K562 (cell line): ENCODE results near the gene LAMA4. TPM values are rescaled to one million over a fixed set of nuclear protein-coding genes. Genes with fewer than 3 reads are reported as not detected.

Experiments used
- ATAC-seq: fragments of 200-7000 bp; cut with Tn5 transposase; 3 replicates; pipeline ENCODE4 v1.9.1; 2020; ENCODE audit warnings: moderate library complexity
- BruUV-seq: library from RNA; stranded (reverse); fragments of 400-500 nt; replicated peaks from 2 replicates; lab custom pipeline; 2021; lab: Mats Ljungman, UMichigan
- CTCF ChIA-PET: fragments of 300-600 bp; formaldehyde crosslinking; extraction: SDS; loops from one replicate; lab custom pipeline; 2021; ENCODE audit warnings: low intra/inter-chr PET ratio; lab: Yijun Ruan, JAX
- POLR2A ChIA-PET: fragments of 300-600, 350-650 bp; sonication (Branson Sonifier 250); formaldehyde crosslinking; extraction: SDS; loops from one replicate; lab custom pipeline; 2021; ENCODE audit warnings: antibody characterized with exemption, inconsistent platforms; lab: Yijun Ruan, JAX
- DNase-seq, 4 experiments: peaks; one replicate each; pipeline versions ENCODE4 v3.0.0 to v3.0.0-alpha.2; 2011 to 2018; ENCODE audit warnings: low spot score in 3 of 4, mixed read lengths in 3 of 4; ENCODE audit errors: extremely low read depth in 1 of 4
- FAIRE-seq: peaks from 2 replicates; lab custom pipeline; 2011; peaks lifted over from hg19 to GRCh38; lab: Jason Lieb, UNC
- H2AFZ ChIP-seq: 2 replicates; pipeline ENCODE4 v1.6.0; 2011; ENCODE audit warnings: low read depth, low read length, control low read depth, inconsistent platforms
- H3K27ac ChIP-seq: fragments of 200-600 bp; 3 replicates; pipeline ENCODE4 v1.8.0; 2011; ENCODE audit warnings: low read depth, mild to moderate bottlenecking, control low read depth, inconsistent platforms, low read length, moderate library complexity, mixed read lengths; ENCODE audit errors: extremely low read depth
- H3K27me3 ChIP-seq, 2 experiments: fragments of 300-600 bp in 1 of 2; 2 replicates in 1 of 2; 3 replicates in 1 of 2; pipeline versions ENCODE4 v1.6.0 to v1.8.0; 2011; ENCODE audit warnings: inconsistent platforms in 2 of 2, low read length in 2 of 2, mild to moderate bottlenecking in 1 of 2, mixed read lengths in 1 of 2, moderate library complexity in 1 of 2; ENCODE audit not compliant: control insufficient read depth in 2 of 2, insufficient read depth in 2 of 2
- H3K36me3 ChIP-seq: fragments of 300-600 bp; 3 replicates; pipeline ENCODE4 v1.8.0; 2011; ENCODE audit warnings: mild to moderate bottlenecking, low read length, inconsistent platforms; ENCODE audit not compliant: control insufficient read depth, insufficient read depth
- H3K4me1 ChIP-seq, 2 experiments: fragments of 200-600 bp in 1 of 2; replicated peaks in 1 of 2; 2 replicates in 1 of 2; 3 replicates in 1 of 2; pipeline versions ENCODE4 v1.5.1 to v1.8.0; 2011; ENCODE audit warnings: inconsistent platforms in 2 of 2, low read length in 2 of 2, mild to moderate bottlenecking in 1 of 2, mixed read lengths in 1 of 2, moderate library complexity in 1 of 2; ENCODE audit not compliant: control insufficient read depth in 2 of 2, insufficient read depth in 2 of 2
- H3K4me2 ChIP-seq: 2 replicates; pipeline ENCODE4 v1.6.1; 2011; ENCODE audit warnings: low read length, control low read depth, inconsistent platforms, mixed read lengths; ENCODE audit not compliant: insufficient read depth
- H3K4me3 ChIP-seq: fragments of 200-600 bp; sonication (generic), shearing (Covaris generic); 2 replicates; pipeline ENCODE4 v1.5.1; 2016; ENCODE audit warnings: control low read depth, inconsistent platforms
- H3K79me2 ChIP-seq: fragments of 200-600 bp; 3 replicates; pipeline ENCODE4 v1.8.0; 2011; ENCODE audit warnings: low read length, inconsistent platforms; ENCODE audit not compliant: control insufficient read depth, insufficient read depth
- H3K9ac ChIP-seq, 2 experiments: 2 replicates each; pipeline versions ENCODE4 v1.6.0 to v1.6.1; 2011; ENCODE audit warnings: low read depth in 2 of 2, low read length in 2 of 2, control low read depth in 1 of 2, inconsistent platforms in 1 of 2, mild to moderate bottlenecking in 1 of 2, mixed read lengths in 1 of 2; ENCODE audit not compliant: insufficient read depth in 1 of 2
- H3K9me1 ChIP-seq: one replicate; pipeline ENCODE4 v1.6.0; 2011; ENCODE audit warnings: inconsistent platforms, mild to moderate bottlenecking, low read length, moderate library complexity; ENCODE audit not compliant: control insufficient read depth, insufficient read depth
- H3K9me3 ChIP-seq: replicated peaks from 2 replicates; pipeline ENCODE4 v1.5.1; 2011; ENCODE audit warnings: low read depth, low read length, inconsistent platforms; ENCODE audit not compliant: control insufficient read depth, insufficient read depth
- H4K20me1 ChIP-seq: replicated peaks from 2 replicates; pipeline ENCODE4 v1.6.1; 2011; ENCODE audit warnings: low read length, inconsistent platforms, mixed read lengths; ENCODE audit not compliant: control insufficient read depth, insufficient read depth
- CHD2 ChIP-seq: IDR thresholded peaks from 2 replicates; pipeline ENCODE4 v1.6.1; 2011; ENCODE audit warnings: low read depth, low read length
- HNRNPL ChIP-seq: fragments of 200-400 bp; formaldehyde crosslinking; IDR thresholded peaks from 2 replicates; pipeline ENCODE4 v1.6.1; 2017; ENCODE audit warnings: low read depth, mild to moderate bottlenecking, low read length
- MCM3 ChIP-seq: fragments of 450-650 bp; IDR thresholded peaks from 2 replicates; pipeline ENCODE4 v1.6.1; 2016
- MGA ChIP-seq: fragments of 450-650 bp; IDR thresholded peaks from 2 replicates; pipeline ENCODE4 v1.6.1; 2016; ENCODE audit warnings: mild to moderate bottlenecking, moderate library complexity
- NBN ChIP-seq: fragments of 450-650 bp; IDR thresholded peaks from 2 replicates; pipeline ENCODE4 v1.6.1; 2016; ENCODE audit warnings: low read depth, mild to moderate bottlenecking
- ZNF140 ChIP-seq: fragments of 250-450 bp; sonication (Bioruptor Pico); IDR thresholded peaks from 2 replicates; pipeline ENCODE4 v1.8.0; 2021; ENCODE audit warnings: moderate library complexity, mild to moderate bottlenecking, inconsistent platforms
- WGBS: fragments of 100-300 bp; shearing (Covaris generic); methylation state at CpG from one replicate; pipeline ENCODE4 v1.1.6; 2016; ENCODE audit warnings: low coverage, mixed read lengths; ENCODE audit not compliant: insufficient coverage; ENCODE audit errors: missing lambda C conversion rate; 5-methylcytosine and 5-hydroxymethylcytosine counted together
- in situ Hi-C: fragments of 300-500 bp; cut with MboI; formaldehyde crosslinking; loops from 4 replicates; pipeline ENCODE4 v1.15.0; 2018; ENCODE audit warnings: inconsistent platforms, mixed read lengths
- intact Hi-C: fragments of 100-400 bp; cut with micrococcal nuclease; formaldehyde crosslinking; loops from 2 replicates; pipeline ENCODE4 v1.14.2; 2022
- polyA plus RNA-seq, 8 experiments: library from polyadenylated mRNA; depleted of rRNA in 4 of 8; stranded (reverse) in 5 of 8; unstranded in 3 of 8; fragments of >200 nt; fragmentation: Nextera tagmentation in 2 of 8; fragmentation: Illumina TruSeq in 1 of 8; extraction: Ambion mirVana in 2 of 8; extraction: Trizol in 1 of 8; gene quantifications; 2 replicates each; pipeline versions ENCODE4 v1.2.1 to v1.2.3, GENCODE V29; 2011 to 2014; ENCODE audit warnings: inconsistent platforms in 1 of 8, missing spikeins in 1 of 8
- total RNA-seq, 7 experiments: library from RNA; depleted of rRNA in 6 of 7; stranded (reverse); fragments of >200 nt in 6 of 7; fragmentation: Illumina TruSeq in 2 of 7; extraction: Trizol in 2 of 7; gene quantifications; 2 replicates each; pipeline versions ENCODE4 v1.2.1 to v1.2.3, GENCODE V29; 2011 to 2021; ENCODE audit warnings: low replicate concordance in 1 of 7

Gene LAMA4
- total and polyA plus RNA-seq, 9 of the 15 experiments (the other 6 are each of a cell fraction or from before 2014, with no cell fraction given) = 0.05 to 2.9 (median 0.51) TPM

GRCh38 chr6:112207131-112207530, 47.2 kb downstream of the LAMA4 start:
- Histone ChIP-seq H3K9ac (no peak overlapping the region), H4K20me1 (no peaks in the 10 kb centered on the region), H3K9me1 (no peaks in the 10 kb centered on the region), H3K36me3 (no peaks in the 10 kb centered on the region), H3K4me2 (no peak overlapping the region), H3K9me3 (no peaks in the 10 kb centered on the region), H2AFZ (no peak overlapping the region), H3K4me3 (no peak overlapping the region), H3K4me1 (no peaks in the 10 kb centered on the region), H3K27me3 (no peaks in the 10 kb centered on the region), H3K79me2 (no peaks in the 10 kb centered on the region), H3K27ac (no peak overlapping the region)
- WGBS = 5% methylated on average over 4 of the region's 4 CpGs
- DNase-seq (no peak), FAIRE-seq (no peak), ATAC-seq (no peak)
- CTCF ChIA-PET = no interaction called here
- intact Hi-C loops (no loop called here), in situ Hi-C loops (no loop called here)
- POLR2A ChIA-PET = no interaction called here
- no TSS peak for BruUV-seq
- TF ChIP-seq HNRNPL (no peak), MGA (no peak), NBN (no peak), CHD2 (no peak), MCM3 (no peak), ZNF140 (CRISPR knock-in tag) (no peak)
- TF ChIP-seq, all 486 proteins: peak for 0
